IMR-90 (cell line): ENCODE results near the gene IL4. TPM values are rescaled to one million over a fixed set of nuclear protein-coding genes. Genes with fewer than 3 reads are reported as not detected.

Experiments
- ATAC-seq: fragments of 200-7000 bp; cut with Tn5 transposase; 2 replicates; pipeline ENCODE4 v1.9.1; 2020; ENCODE audit warnings: low read depth, mild to moderate bottlenecking, moderate library complexity
- BruUV-seq: library from RNA; stranded (reverse); fragments of 400-500 nt; replicated peaks from 2 replicates; lab custom pipeline; 2021; lab: Mats Ljungman, UMichigan
- CTCF ChIA-PET: fragments of 300-600 bp; formaldehyde crosslinking; extraction: SDS; loops from one replicate; lab custom pipeline; 2021; ENCODE audit warnings: antibody characterized with exemption; lab: Yijun Ruan, JAX
- POLR2A ChIA-PET: fragments of 300-600 bp; sonication (Branson Sonifier 250); formaldehyde crosslinking; loops from one replicate; lab custom pipeline; 2022; ENCODE audit warnings: antibody characterized with exemption; ENCODE audit not compliant: unreplicated experiment; lab: Charles Lee
- DNase-seq: peaks from one replicate; pipeline ENCODE4 v3.0.0; 2013
- H2AFZ ChIP-seq: replicated peaks from 2 replicates; pipeline ENCODE3; 2013; ENCODE audit warnings: low read length, mild to moderate bottlenecking; ENCODE audit not compliant: poor library complexity
- H2AK5ac ChIP-seq: 2 replicates; pipeline ENCODE4 v1.6.1; 2013; ENCODE audit warnings: low read depth, low read length, inconsistent platforms
- H2AK9ac ChIP-seq: replicated peaks from 2 replicates; pipeline ENCODE3; 2013; ENCODE audit warnings: mild to moderate bottlenecking, low read depth, low read length, moderate library complexity; ENCODE audit not compliant: poor library complexity
- H2BK120ac ChIP-seq: 2 replicates; pipeline ENCODE4 v1.6.1; 2013; ENCODE audit warnings: low read depth, low read length, inconsistent platforms
- H2BK15ac ChIP-seq: 3 replicates; pipeline ENCODE4 v1.6.1; 2013; ENCODE audit warnings: low read depth, low read length, inconsistent platforms
- H2BK20ac ChIP-seq: 2 replicates; pipeline ENCODE4 v1.6.1; 2013; ENCODE audit warnings: low read depth, mild to moderate bottlenecking, inconsistent platforms, low read length, moderate library complexity
- H2BK5ac ChIP-seq: 2 replicates; pipeline ENCODE4 v1.6.1; 2013; ENCODE audit warnings: mild to moderate bottlenecking, low read depth, low read length, inconsistent platforms; ENCODE audit not compliant: poor library complexity, severe bottlenecking
- H3K14ac ChIP-seq: replicated peaks from 2 replicates; pipeline ENCODE4 v1.6.1; 2013; ENCODE audit warnings: low read depth, low read length, inconsistent platforms
- H3K18ac ChIP-seq: 2 replicates; pipeline ENCODE4 v1.6.1; 2013; ENCODE audit warnings: low read depth, low read length, control low read depth
- H3K23ac ChIP-seq: 2 replicates; pipeline ENCODE4 v1.6.1; 2013; ENCODE audit warnings: low read depth, low read length, inconsistent platforms
- H3K27ac ChIP-seq: 2 replicates; pipeline ENCODE4 v1.5.1; 2013; ENCODE audit warnings: mild to moderate bottlenecking, control low read depth, low read length; ENCODE audit not compliant: insufficient read depth
- H3K27me3 ChIP-seq: 2 replicates; pipeline ENCODE4 v1.6.1; 2013; ENCODE audit warnings: low read length; ENCODE audit not compliant: control insufficient read depth, insufficient read depth
- H3K36me3 ChIP-seq: 2 replicates; pipeline ENCODE4 v1.6.1; 2013; ENCODE audit warnings: low read length, mixed read lengths; ENCODE audit not compliant: control insufficient read depth, insufficient read depth
- H3K4ac ChIP-seq: 2 replicates; pipeline ENCODE4 v1.6.1; 2013; ENCODE audit warnings: low read depth, low read length, inconsistent platforms
- H3K4me1 ChIP-seq: 2 replicates; pipeline ENCODE4 v1.6.1; 2013; ENCODE audit warnings: low read length, mixed read lengths; ENCODE audit not compliant: control insufficient read depth, insufficient read depth
- H3K4me2 ChIP-seq: 2 replicates; pipeline ENCODE4 v1.6.1; 2013; ENCODE audit warnings: low read depth, mild to moderate bottlenecking, control low read depth, low read length, moderate library complexity
- H3K4me3 ChIP-seq: 2 replicates; pipeline ENCODE4 v1.5.1; 2013; ENCODE audit warnings: low read depth, mild to moderate bottlenecking, control low read depth, low read length, moderate library complexity; ENCODE audit not compliant: insufficient read depth
- H3K56ac ChIP-seq: 2 replicates; pipeline ENCODE4 v1.6.1; 2013; ENCODE audit warnings: low read length, inconsistent platforms; ENCODE audit not compliant: insufficient read depth; ENCODE audit errors: extremely low read depth
- H3K79me1 ChIP-seq, 2 experiments: 2 replicates each; pipeline ENCODE4 v1.6.1; 2013; ENCODE audit warnings: low read length in 2 of 2, inconsistent platforms in 1 of 2, low read depth in 1 of 2
- H3K9ac ChIP-seq: 2 replicates; pipeline ENCODE4 v1.6.1; 2013; ENCODE audit warnings: low read depth, low read length, control low read depth
- H3K9me1 ChIP-seq: 2 replicates; pipeline ENCODE4 v1.6.1; 2013; ENCODE audit warnings: low read length, inconsistent platforms; ENCODE audit not compliant: insufficient read depth
- H3K9me3 ChIP-seq: 2 replicates; pipeline ENCODE4 v1.6.1; 2013; ENCODE audit warnings: low read length; ENCODE audit not compliant: control insufficient read depth, insufficient read depth
- H4K20me1 ChIP-seq: 2 replicates; pipeline ENCODE4 v1.6.1; 2013; ENCODE audit warnings: low read length, inconsistent platforms; ENCODE audit not compliant: insufficient read depth
- H4K5ac ChIP-seq: 2 replicates; pipeline ENCODE4 v1.6.1; 2013; ENCODE audit warnings: mild to moderate bottlenecking, low read depth, low read length, control low read depth
- H4K8ac ChIP-seq, 2 experiments: 2 replicates each; pipeline ENCODE4 v1.6.1; 2013; ENCODE audit warnings: low read depth in 2 of 2, low read length in 2 of 2, control low read depth in 1 of 2, inconsistent platforms in 1 of 2
- H4K91ac ChIP-seq: 2 replicates; pipeline ENCODE4 v1.6.1; 2013; ENCODE audit warnings: low read depth, low read length, inconsistent platforms; ENCODE audit not compliant: insufficient read depth
- BHLHE40 ChIP-seq: fragments of 150-350 bp; IDR thresholded peaks from 2 replicates; pipeline ENCODE4 v1.6.1; 2016; ENCODE audit warnings: mild to moderate bottlenecking, low read depth, low read length
- CEBPB ChIP-seq: IDR thresholded peaks from 2 replicates; pipeline ENCODE4 v1.6.1; 2012; ENCODE audit warnings: low read depth, low read length, improper control_type of control experiment
- CHD1 ChIP-seq: IDR thresholded peaks from 2 replicates; pipeline ENCODE4 v1.6.1; 2012; ENCODE audit warnings: low read depth, low read length, improper control_type of control experiment
- FOS ChIP-seq: fragments of 150-350 bp; IDR thresholded peaks from 2 replicates; pipeline ENCODE4 v1.6.1; 2016; ENCODE audit warnings: low read depth, low read length
- MAZ ChIP-seq: IDR thresholded peaks from 2 replicates; pipeline ENCODE4 v1.6.1; 2012; ENCODE audit warnings: low read depth, mild to moderate bottlenecking, low read length, improper control_type of control experiment, moderate library complexity, borderline replicate concordance
- MXI1 ChIP-seq: IDR thresholded peaks from 2 replicates; pipeline ENCODE4 v1.6.1; 2012; ENCODE audit warnings: low read depth, mild to moderate bottlenecking, low read length, moderate library complexity, borderline replicate concordance
- NFE2L2 ChIP-seq: fragments of 150-350 bp; IDR thresholded peaks from 2 replicates; pipeline ENCODE4 v1.6.1; 2016; ENCODE audit warnings: low read depth, mild to moderate bottlenecking, low read length
- POLR2A ChIP-seq: IDR thresholded peaks from 2 replicates; pipeline ENCODE4 v1.6.1; 2012; ENCODE audit warnings: mild to moderate bottlenecking, low read depth, low read length
- RCOR1 ChIP-seq: IDR thresholded peaks from 2 replicates; pipeline ENCODE4 v1.6.1; 2012; ENCODE audit warnings: mild to moderate bottlenecking, low read length, improper control_type of control experiment; ENCODE audit not compliant: insufficient replicate concordance
- SMC3 ChIP-seq: fragments of 150-350 bp; IDR thresholded peaks from 2 replicates; pipeline ENCODE4 v1.6.1; 2016; ENCODE audit warnings: low read depth, mild to moderate bottlenecking, antibody characterized with exemption, low read length, moderate library complexity
- WGBS, 2 experiments: methylation state at CpG; one replicate each; pipeline versions ENCODE4 v1.1.5 to v1.1.7; 2013; ENCODE audit warnings: missing lambda C conversion rate in 2 of 2; ENCODE audit not compliant: insufficient read length in 1 of 2; ENCODE audit errors: extremely low coverage in 2 of 2; 5-methylcytosine and 5-hydroxymethylcytosine counted together
- dilution Hi-C: fragments of 300-500 bp; cut with HindIII; formaldehyde crosslinking; loops from one replicate; pipeline ENCODE4 v1.14.3; 2018; ENCODE audit warnings: low sequenced_read_pairs; ENCODE audit not compliant: unreplicated experiment
- in situ Hi-C: fragments of 300-500 bp; cut with MboI; formaldehyde crosslinking; loops from 3 replicates; pipeline ENCODE4 v1.14.3; 2019; ENCODE audit warnings: low sequenced_read_pairs, inconsistent platforms, mixed read lengths
- intact Hi-C: fragments of 100-400 bp; cut with micrococcal nuclease; formaldehyde crosslinking; loops from 2 replicates; pipeline ENCODE4 v1.10.0; 2022
- polyA plus RNA-seq, 3 experiments: library from polyadenylated mRNA; depleted of rRNA; stranded (reverse); fragments of >200 nt; gene quantifications; 2 replicates each; pipeline ENCODE4 v1.2.3, GENCODE V29; 2012; ENCODE audit warnings: low replicate concordance in 1 of 3
- total RNA-seq: library from RNA; depleted of rRNA; stranded (reverse); fragments of >200 nt; gene quantifications from 2 replicates; pipeline ENCODE4 v1.2.3, GENCODE V29; 2012
- TF ChIP-seq, protein P1 (sequence below): fragments of 150-350 bp; IDR thresholded peaks from 2 replicates; pipeline ENCODE4 v1.6.1; 2017; ENCODE audit warnings: mild to moderate bottlenecking, antibody characterized with exemption, low read length, low read depth
- TF ChIP-seq, protein P2 (sequence below): fragments of 150-350 bp; IDR thresholded peaks from 2 replicates; pipeline ENCODE4 v1.6.1; 2016; ENCODE audit warnings: low read depth, mild to moderate bottlenecking, low read length, moderate library complexity, borderline replicate concordance

IL4 gene
- total and polyA plus RNA-seq, 2 of the 4 experiments (the other 2 are of a cell fraction), result not detected

DNA sequence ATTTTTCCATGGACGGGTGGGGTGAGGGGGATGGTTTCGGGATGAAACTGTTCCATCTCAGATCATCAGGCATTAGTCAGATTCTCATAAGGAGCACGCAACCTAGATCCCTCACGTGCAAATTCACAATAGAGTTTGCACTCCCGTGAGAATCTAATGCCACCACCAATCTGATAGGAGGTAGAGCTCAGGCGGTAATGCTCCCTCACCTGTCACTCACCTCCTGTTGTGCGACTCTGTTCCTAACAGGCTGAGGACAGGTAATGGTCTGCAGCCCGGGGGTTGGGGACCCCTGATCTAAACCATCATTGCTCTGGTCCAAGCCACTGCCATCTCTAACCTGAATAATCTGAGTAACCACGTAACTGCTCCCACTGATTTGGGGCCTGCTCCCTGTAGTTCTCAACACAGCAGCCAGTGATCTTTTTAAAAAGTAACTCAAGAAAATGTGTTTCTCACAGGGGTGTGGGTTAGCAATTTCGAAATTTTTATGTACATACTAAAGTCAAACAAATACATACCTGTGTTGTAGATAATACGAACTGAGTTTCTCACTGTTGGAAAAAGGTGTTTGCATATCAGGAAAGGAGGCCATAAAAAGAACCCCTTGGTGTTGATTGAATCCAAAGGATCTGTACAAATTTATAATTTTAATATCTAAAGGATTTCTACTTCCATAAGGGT lies 27.1 kb upstream of the IL4 start:
- Histone ChIP-seq H2BK5ac (no peak overlapping the region), H2AFZ (no peak overlapping the region), H4K20me1 (no peaks in the 10 kb centered on the region), H3K79me1 (no peaks in the 10 kb centered on the region), H2BK15ac (no peak overlapping the region), H3K9me3 (peaks cover 8% of the 10 kb centered on the region; the same call in 1 of the 2 replicates), H3K27ac (no peak overlapping the region), H2AK5ac (no peak overlapping the region), H3K9me1 (no peaks in the 10 kb centered on the region; the same call in 1 of the 2 replicates), H3K14ac (no peak overlapping the region), H3K36me3 (peaks cover 7% of the 10 kb centered on the region), H4K8ac (no peak overlapping the region), H2BK120ac (no peak overlapping the region), H3K23ac (no peak overlapping the region), H3K18ac (no peak overlapping the region), H3K4me1 (no peaks in the 10 kb centered on the region), H3K27me3 (no peaks in the 10 kb centered on the region), H3K4me2 (no peak overlapping the region), H4K91ac (no peak overlapping the region), H3K56ac (no peak overlapping the region), H3K9ac (no peak overlapping the region), H2BK20ac (no peak overlapping the region), H2AK9ac (no peak overlapping the region), H3K4ac (no peak overlapping the region), H4K5ac (no peak overlapping the region), H3K4me3 (no peak overlapping the region)
- DNase-seq (no peak), ATAC-seq (no peak)
- no TSS peak for BruUV-seq
- POLR2A ChIA-PET, result no interaction called here
- intact Hi-C loops (no loop called here), dilution Hi-C loops (no loop called here), in situ Hi-C loops (no loop called here)
- WGBS, 2 experiments, result no CpG with 5 or more reads among the region's 11 CpGs
- CTCF ChIA-PET, result no interaction called here
- TF ChIP-seq NFE2L2 (no peak), BHLHE40 (no peak), SMC3 (no peak), MXI1 (no peak), MAZ (no peak), CHD1 (no peak), POLR2A (no peak), CEBPB (no peak), RCOR1 (no peak), FOS (no peak)
- TF ChIP-seq, protein P1, sequence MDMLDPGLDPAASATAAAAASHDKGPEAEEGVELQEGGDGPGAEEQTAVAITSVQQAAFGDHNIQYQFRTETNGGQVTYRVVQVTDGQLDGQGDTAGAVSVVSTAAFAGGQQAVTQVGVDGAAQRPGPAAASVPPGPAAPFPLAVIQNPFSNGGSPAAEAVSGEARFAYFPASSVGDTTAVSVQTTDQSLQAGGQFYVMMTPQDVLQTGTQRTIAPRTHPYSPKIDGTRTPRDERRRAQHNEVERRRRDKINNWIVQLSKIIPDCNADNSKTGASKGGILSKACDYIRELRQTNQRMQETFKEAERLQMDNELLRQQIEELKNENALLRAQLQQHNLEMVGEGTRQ, result no peak
- TF ChIP-seq, protein P2, sequence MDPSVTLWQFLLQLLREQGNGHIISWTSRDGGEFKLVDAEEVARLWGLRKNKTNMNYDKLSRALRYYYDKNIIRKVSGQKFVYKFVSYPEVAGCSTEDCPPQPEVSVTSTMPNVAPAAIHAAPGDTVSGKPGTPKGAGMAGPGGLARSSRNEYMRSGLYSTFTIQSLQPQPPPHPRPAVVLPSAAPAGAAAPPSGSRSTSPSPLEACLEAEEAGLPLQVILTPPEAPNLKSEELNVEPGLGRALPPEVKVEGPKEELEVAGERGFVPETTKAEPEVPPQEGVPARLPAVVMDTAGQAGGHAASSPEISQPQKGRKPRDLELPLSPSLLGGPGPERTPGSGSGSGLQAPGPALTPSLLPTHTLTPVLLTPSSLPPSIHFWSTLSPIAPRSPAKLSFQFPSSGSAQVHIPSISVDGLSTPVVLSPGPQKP, result no peak
